HEK293 (cell line): Measurements from ENCODE around the gene PCDH18.
A peak's percentile ranks its signal among the peaks of the same experiment; 100 is the strongest.
"Not testable (repeated sequence)": the region's sequence is repeated elsewhere in the genome, so short reads cannot be mapped to it uniquely, and the experiment has no call there.

Source experiments
- CTCF ChIA-PET: fragments of 350-600 bp; formaldehyde crosslinking; extraction: SDS; loops from one replicate; lab custom pipeline; 2021; ENCODE audit warnings: antibody characterized with exemption; lab: Yijun Ruan, JAX
- POLR2A ChIA-PET: fragments of 300-600 bp; formaldehyde crosslinking; extraction: SDS; loops from one replicate; lab custom pipeline; 2020; ENCODE audit warnings: antibody characterized with exemption, inconsistent platforms; lab: Yijun Ruan, JAX
- H3K27ac ChIP-seq: fragments of 200-500 bp; sonication (Bioruptor generic); 2 replicates; pipeline ENCODE4 v1.5.1; 2014; ENCODE audit warnings: low read depth, low read length, control low read depth, inconsistent platforms; ENCODE audit errors: extremely low read depth
- H3K36me3 ChIP-seq, 2 experiments: fragments of 200-500 bp in 1 of 2; sonication (Bioruptor generic) in 1 of 2; 1 replicate in 1 of 2; 2 replicates in 1 of 2; pipeline ENCODE4 v1.5.1; 2014 to 2017; ENCODE audit warnings: inconsistent platforms in 2 of 2, low read length in 2 of 2; ENCODE audit not compliant: control insufficient read depth in 2 of 2, insufficient read depth in 1 of 2
- H3K4me1 ChIP-seq: fragments of 200-500 bp; sonication (Bioruptor generic); 2 replicates; pipeline ENCODE4 v1.5.1; 2014; ENCODE audit warnings: mild to moderate bottlenecking, low read length, inconsistent platforms; ENCODE audit not compliant: control insufficient read depth, insufficient read depth
- H3K4me3 ChIP-seq: 2 replicates; pipeline ENCODE4 v1.5.1; 2011; ENCODE audit warnings: low read depth, mild to moderate bottlenecking, control low read depth, low read length, moderate library complexity
- H3K9me3 ChIP-seq: fragments of 200-500 bp; sonication (Bioruptor generic); 2 replicates; pipeline ENCODE4 v1.5.1; 2014; ENCODE audit warnings: low read depth, low read length, inconsistent platforms; ENCODE audit not compliant: control insufficient read depth, insufficient read depth
- TRIM28 ChIP-seq: IDR thresholded peaks from 2 replicates; pipeline ENCODE4 v1.6.1; 2011; ENCODE audit warnings: low read length, control low read depth, borderline replicate concordance
- ZBTB44 ChIP-seq: fragments of 450-650 bp; IDR thresholded peaks from 2 replicates; pipeline ENCODE4 v1.5.1; 2018; ENCODE audit warnings: missing biosample characterization, mild to moderate bottlenecking, missing genetic modification characterization
- ZNF155 ChIP-seq: fragments of 450-650 bp; formaldehyde crosslinking; IDR thresholded peaks from 2 replicates; pipeline ENCODE4 v1.5.1; 2016; ENCODE audit warnings: missing biosample characterization, missing genetic modification characterization
- ZNF211 ChIP-seq: fragments of 450-650 bp; formaldehyde crosslinking; IDR thresholded peaks from 2 replicates; pipeline ENCODE4 v1.5.1; 2016; ENCODE audit warnings: low read depth, missing biosample characterization, missing genetic modification characterization
- ZNF214 ChIP-seq: fragments of 450-650 bp; formaldehyde crosslinking; IDR thresholded peaks from 2 replicates; pipeline ENCODE4 v1.5.1; 2017; ENCODE audit warnings: missing biosample characterization, mild to moderate bottlenecking, missing genetic modification characterization, borderline replicate concordance
- ZNF23 ChIP-seq: fragments of 450-650 bp; formaldehyde crosslinking; IDR thresholded peaks from 2 replicates; pipeline ENCODE4 v1.5.1; 2016; ENCODE audit warnings: missing biosample characterization, missing genetic modification characterization, borderline replicate concordance
- ZNF596 ChIP-seq: fragments of 450-650 bp; IDR thresholded peaks from 2 replicates; pipeline ENCODE4 v1.5.0; 2018; ENCODE audit warnings: missing biosample characterization, mild to moderate bottlenecking, missing genetic modification characterization, moderate library complexity
- ZNF785 ChIP-seq: fragments of 450-650 bp; formaldehyde crosslinking; IDR thresholded peaks from 2 replicates; pipeline ENCODE4 v1.5.1; 2016; ENCODE audit warnings: missing biosample characterization, missing genetic modification characterization
- TF ChIP-seq, protein P1 (sequence below): fragments of 450-650 bp; formaldehyde crosslinking; IDR thresholded peaks from 2 replicates; pipeline ENCODE4 v1.5.1; 2017; ENCODE audit warnings: missing biosample characterization, missing genetic modification characterization

Gene PCDH18

DNA sequence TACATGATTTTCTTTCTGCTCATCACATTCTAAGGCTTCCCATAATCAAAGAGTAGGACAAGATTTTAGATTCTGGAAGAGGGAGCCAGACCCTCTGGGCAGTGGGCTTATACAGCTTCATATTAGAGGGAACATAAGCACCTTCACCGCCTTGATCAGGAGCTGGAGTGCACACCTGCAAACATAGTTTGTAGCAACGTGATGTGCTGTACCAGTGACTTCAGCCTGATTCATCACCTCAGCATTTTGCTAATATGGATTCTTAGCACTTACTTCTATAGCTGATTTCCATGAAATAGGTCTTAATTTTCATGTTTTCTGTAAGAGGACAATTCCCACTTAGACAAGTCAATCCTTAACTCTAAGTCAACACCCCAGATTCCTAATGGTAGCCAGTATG lies 36.7 kb downstream of the PCDH18 start:
- no peak overlapping the region for H3K27ac ChIP-seq
- no peak for TF ChIP-seq ZNF596 (tag by site-specific recombination)
- TF ChIP-seq ZNF23 (tag by site-specific recombination), result no peak
- no peak for TF ChIP-seq ZNF155 (tag by site-specific recombination)
- POLR2A ChIA-PET, result no interaction called here
- CTCF ChIA-PET, result interaction anchor here (0.6 kb wide), 1 partner anchor 428 kb away, joined by 3 read pairs; no protein-coding TSS in a partner anchor
- no peaks in the 10 kb centered on the region; the same call in 1 of the 2 replicates for H3K9me3 ChIP-seq
- no peaks in the 10 kb centered on the region for H3K4me1 ChIP-seq
- no peaks in the 10 kb centered on the region for H3K36me3 ChIP-seq
- H3K4me3 ChIP-seq, result no peak overlapping the region

DNA sequence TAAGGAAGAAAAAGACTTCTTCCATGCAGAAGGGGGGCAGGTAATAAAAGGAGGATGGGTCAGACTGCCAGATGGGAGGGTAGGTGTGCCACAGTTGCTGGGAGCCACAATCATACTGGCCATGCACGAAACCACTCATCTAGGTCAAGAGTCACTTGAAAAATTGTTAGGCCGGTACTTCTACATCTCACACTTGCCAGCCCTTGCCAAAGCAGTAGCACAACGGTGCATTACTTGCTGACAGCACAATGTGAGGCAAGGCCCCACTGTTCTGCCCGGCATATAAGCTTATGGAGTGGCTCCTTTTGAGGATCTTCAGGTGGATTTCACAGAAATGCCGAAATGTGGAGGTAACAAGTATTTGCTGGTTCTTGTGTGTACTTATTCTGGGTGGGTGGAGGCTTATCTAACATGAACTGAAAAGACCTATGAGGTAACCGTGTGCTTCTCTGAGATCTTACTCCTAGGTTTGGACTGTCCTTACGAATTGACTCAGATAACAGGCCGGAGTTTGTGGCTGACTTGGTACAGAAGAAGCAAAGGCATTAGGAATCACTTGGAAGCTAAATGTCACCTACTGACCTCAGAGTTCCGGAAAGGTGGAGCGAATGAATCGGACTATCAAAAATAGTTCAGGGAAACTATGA lies 48.9 kb downstream of the PCDH18 start:
- H3K9me3 ChIP-seq, H3K4me1 ChIP-seq, H3K4me3 ChIP-seq, H3K36me3 ChIP-seq, CTCF ChIA-PET, POLR2A ChIA-PET, H3K27ac ChIP-seq: not testable (repeated sequence)

DNA sequence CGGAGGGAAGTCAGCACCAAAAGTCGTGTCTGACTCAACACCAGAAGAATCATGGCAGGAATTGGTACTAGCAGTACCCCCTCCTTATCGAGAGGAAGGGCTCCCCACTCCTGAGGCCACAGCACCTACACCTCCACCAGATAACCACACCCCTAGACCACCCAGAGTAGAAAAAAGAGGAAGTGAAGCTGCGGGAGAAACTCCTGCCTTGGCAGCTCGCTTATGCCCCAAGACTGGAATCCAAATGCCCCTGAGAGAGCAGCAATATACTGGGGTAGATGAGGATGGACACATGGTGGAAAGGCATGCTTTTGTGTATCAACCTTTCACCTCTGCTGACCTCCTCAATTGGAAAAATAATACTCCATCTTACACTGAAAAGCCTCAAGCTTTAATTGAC lies 52.6 kb downstream of the PCDH18 start:
- CTCF ChIA-PET, result not testable (repeated sequence)

DNA sequence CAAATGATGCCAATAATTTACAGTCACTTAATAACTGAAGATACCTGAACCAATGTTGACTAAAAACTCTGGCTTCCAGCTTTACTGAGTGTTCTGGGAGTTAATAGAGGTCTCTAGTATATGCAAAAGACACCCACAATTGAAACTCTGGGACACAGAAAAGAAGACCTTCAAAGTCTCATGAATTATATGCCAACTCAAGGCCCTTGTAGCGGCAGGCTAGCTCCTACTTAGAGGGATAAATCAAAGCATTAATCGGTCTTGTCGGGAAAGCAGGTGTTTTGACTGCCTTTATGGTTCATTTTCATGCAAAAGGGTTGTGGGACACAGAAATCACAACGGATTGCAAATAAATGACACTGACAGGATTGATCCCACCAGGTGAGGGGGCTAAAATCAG lies 55.9 kb downstream of the PCDH18 start:
- TF ChIP-seq ZNF211 (no peak), ZNF785 (tag by site-specific recombination) (no peak)
- no peak overlapping the region for H3K27ac ChIP-seq
- no peaks in the 10 kb centered on the region for H3K9me3 ChIP-seq
- no peak overlapping the region for H3K4me3 ChIP-seq
- CTCF ChIA-PET, result interaction anchor here (0.7 kb wide), 1 partner anchor 114 kb away, joined by 5 read pairs; no protein-coding TSS in a partner anchor
- POLR2A ChIA-PET, result no interaction called here
- 0 out of 2 replicates have a peak, but pooled peaks cover 3% of the 10 kb centered on the region for H3K4me1 ChIP-seq
- no peaks in the 10 kb centered on the region for H3K36me3 ChIP-seq

More for the DNA sequence above, 52.6 kb downstream of the PCDH18 start:
- H3K27ac ChIP-seq, H3K4me1 ChIP-seq, H3K9me3 ChIP-seq, H3K4me3 ChIP-seq, POLR2A ChIA-PET, H3K36me3 ChIP-seq: not testable (repeated sequence)

GRCh38 chr4:137474711-137475301 lies 57.5 kb downstream of the PCDH18 start:
- no peaks in the 10 kb centered on the region for H3K36me3 ChIP-seq
- POLR2A ChIA-PET, result interaction anchor here (0.9 kb wide), 1 partner anchor 58 kb away, joined by 3 read pairs; the partner anchor contains the start of gene PCDH18
- H3K9me3 ChIP-seq, result no peaks in the 10 kb centered on the region
- H3K4me3 ChIP-seq, result no peak overlapping the region
- no peak overlapping the region for H3K27ac ChIP-seq
- CTCF ChIA-PET, result no interaction called here
- 0 out of 2 replicates have a peak, but pooled peaks cover 3% of the 10 kb centered on the region for H3K4me1 ChIP-seq
- no peak for TF ChIP-seq ZNF214 (tag by site-specific recombination)
- peak; percentile 63; the same call in 1 of the 2 replicates for TF ChIP-seq TRIM28
- TF ChIP-seq ZBTB44 (tag by site-specific recombination), result 0 out of 2 replicates have a peak, but pooled peaks have one; percentile 30
- TF ChIP-seq, protein P1, sequence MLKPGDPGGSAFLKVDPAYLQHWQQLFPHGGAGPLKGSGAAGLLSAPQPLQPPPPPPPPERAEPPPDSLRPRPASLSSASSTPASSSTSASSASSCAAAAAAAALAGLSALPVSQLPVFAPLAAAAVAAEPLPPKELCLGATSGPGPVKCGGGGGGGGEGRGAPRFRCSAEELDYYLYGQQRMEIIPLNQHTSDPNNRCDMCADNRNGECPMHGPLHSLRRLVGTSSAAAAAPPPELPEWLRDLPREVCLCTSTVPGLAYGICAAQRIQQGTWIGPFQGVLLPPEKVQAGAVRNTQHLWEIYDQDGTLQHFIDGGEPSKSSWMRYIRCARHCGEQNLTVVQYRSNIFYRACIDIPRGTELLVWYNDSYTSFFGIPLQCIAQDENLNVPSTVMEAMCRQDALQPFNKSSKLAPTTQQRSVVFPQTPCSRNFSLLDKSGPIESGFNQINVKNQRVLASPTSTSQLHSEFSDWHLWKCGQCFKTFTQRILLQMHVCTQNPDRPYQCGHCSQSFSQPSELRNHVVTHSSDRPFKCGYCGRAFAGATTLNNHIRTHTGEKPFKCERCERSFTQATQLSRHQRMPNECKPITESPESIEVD, result peak; percentile 38; the same call in 1 of the 2 replicates
